ENCODE measurements around the gene VSIG10L.

VSIG10L gene

DNA sequence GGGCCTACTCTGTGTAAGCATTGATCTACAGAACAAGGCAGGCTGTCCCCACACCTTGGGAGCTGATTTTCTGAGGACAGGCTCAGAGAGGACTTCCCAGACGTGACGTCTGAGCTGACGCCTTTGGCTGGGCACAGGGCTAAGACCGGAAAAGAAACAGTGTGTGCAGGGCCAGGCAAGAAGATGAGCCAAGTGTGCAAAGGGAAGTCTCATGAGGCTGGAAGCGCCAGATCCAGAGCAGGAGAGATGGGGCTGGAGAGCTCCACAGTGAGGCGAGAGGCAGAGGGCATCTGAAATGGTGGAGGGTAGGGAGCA lies 17.8 kb downstream of the VSIG10L start:
- Histone ChIP-seq H3K4me3 (ENCODE audit: extremely low read depth, insufficient read depth, low read length, poor library complexity, severe bottlenecking) (no peak overlapping the region), H3K27ac (ENCODE audit: low read depth, low read length, severe bottlenecking) (no peak overlapping the region), H3K9me3 (ENCODE audit: control insufficient read depth, low read length) (no peaks in the 10 kb centered on the region), H3K36me3 (ENCODE audit: control insufficient read depth, insufficient read depth, low read length) (no peaks in the 10 kb centered on the region), H3K4me1 (ENCODE audit: control insufficient read depth, insufficient read depth, low read length, poor library complexity, severe bottlenecking) (no peaks in the 10 kb centered on the region)
- WGBS, 2 experiments (ENCODE audit: insufficient coverage in 2 of 2), result 95 to 96% methylated on average over 6 of the region's 6 CpGs

- no peak overlapping the region for H3K27ac ChIP-seq (ENCODE audit: low read depth, low read length, severe bottlenecking)
- H3K4me1 ChIP-seq (ENCODE audit: control insufficient read depth, insufficient read depth, low read length, poor library complexity, severe bottlenecking), result no peaks in the 10 kb centered on the region
- 92 to 95% methylated on average over 21 to 22 of the region's 29 CpGs for WGBS, 2 experiments (ENCODE audit: insufficient coverage in 2 of 2)
Measured at GRCh38 chr19:51323481-51324166, 18.3 kb downstream of the VSIG10L start.

DNA sequence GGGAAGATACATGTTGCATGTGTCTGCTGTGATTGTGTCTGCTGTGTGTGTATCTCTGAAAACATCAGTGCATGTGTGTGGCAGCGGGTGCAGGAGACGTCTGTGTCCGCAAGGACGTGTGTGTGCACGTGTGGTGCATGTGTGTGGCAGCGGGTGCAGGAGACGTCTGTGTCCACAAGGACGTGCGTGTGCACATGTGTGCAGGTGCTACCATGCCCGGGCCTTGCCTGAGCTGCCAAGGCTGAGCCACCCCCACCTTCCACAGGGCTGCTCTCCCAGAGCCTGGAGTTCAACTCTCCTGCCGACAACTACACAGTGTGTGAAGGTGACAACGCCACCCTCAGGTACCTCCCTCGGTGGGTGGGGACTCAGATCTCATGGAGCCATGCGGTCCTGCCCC lies 20.1 kb downstream of the VSIG10L start:
- 87 to 92% methylated on average over 10 to 13 of the region's 14 CpGs for WGBS, 2 experiments (ENCODE audit: insufficient coverage in 2 of 2)
- Histone ChIP-seq H3K9me3 (ENCODE audit: control insufficient read depth, low read length) (no peaks in the 10 kb centered on the region), H3K4me3 (ENCODE audit: extremely low read depth, insufficient read depth, low read length, poor library complexity, severe bottlenecking) (no peak overlapping the region), H3K36me3 (ENCODE audit: control insufficient read depth, insufficient read depth, low read length) (no peaks in the 10 kb centered on the region), H3K4me1 (ENCODE audit: control insufficient read depth, insufficient read depth, low read length, poor library complexity, severe bottlenecking) (no peaks in the 10 kb centered on the region), H3K27ac (ENCODE audit: low read depth, low read length, severe bottlenecking) (no peak overlapping the region)

More at GRCh38 chr19:51323481-51324166, 18.3 kb downstream of the VSIG10L start:
- Histone ChIP-seq H3K9me3 (ENCODE audit: control insufficient read depth, low read length) (no peaks in the 10 kb centered on the region), H3K36me3 (ENCODE audit: control insufficient read depth, insufficient read depth, low read length) (no peaks in the 10 kb centered on the region), H3K4me3 (ENCODE audit: extremely low read depth, insufficient read depth, low read length, poor library complexity, severe bottlenecking) (no peak overlapping the region)

DNA sequence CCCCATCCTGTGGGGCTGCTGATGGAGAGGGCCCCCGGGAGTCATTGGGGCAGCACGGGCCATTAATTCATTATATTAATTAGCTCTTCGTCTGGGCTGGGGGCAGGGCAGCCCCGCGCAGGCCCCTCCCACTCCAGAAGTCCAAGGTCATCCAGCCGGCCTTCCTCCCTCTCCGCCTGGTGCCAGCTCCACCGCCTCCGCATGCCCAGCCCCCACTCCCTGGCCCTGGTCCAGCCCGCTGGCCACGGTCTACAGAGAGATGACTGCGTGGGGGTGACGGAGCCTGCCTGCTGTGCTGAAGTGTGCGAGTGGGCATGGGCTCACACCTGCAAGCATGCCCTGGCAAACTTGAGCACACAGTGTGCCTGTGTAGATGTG lies 21.7 kb downstream of the VSIG10L start:
- Histone ChIP-seq H3K4me3 (ENCODE audit: extremely low read depth, insufficient read depth, low read length, poor library complexity, severe bottlenecking) (no peak overlapping the region), H3K27ac (ENCODE audit: low read depth, low read length, severe bottlenecking) (no peak overlapping the region), H3K9me3 (ENCODE audit: control insufficient read depth, low read length) (no peaks in the 10 kb centered on the region), H3K4me1 (ENCODE audit: control insufficient read depth, insufficient read depth, low read length, poor library complexity, severe bottlenecking) (no peaks in the 10 kb centered on the region), H3K36me3 (ENCODE audit: control insufficient read depth, insufficient read depth, low read length) (no peaks in the 10 kb centered on the region)
- WGBS, 2 experiments (ENCODE audit: insufficient coverage in 2 of 2), result 65 to 71% methylated on average over 14 of the region's 14 CpGs

DNA sequence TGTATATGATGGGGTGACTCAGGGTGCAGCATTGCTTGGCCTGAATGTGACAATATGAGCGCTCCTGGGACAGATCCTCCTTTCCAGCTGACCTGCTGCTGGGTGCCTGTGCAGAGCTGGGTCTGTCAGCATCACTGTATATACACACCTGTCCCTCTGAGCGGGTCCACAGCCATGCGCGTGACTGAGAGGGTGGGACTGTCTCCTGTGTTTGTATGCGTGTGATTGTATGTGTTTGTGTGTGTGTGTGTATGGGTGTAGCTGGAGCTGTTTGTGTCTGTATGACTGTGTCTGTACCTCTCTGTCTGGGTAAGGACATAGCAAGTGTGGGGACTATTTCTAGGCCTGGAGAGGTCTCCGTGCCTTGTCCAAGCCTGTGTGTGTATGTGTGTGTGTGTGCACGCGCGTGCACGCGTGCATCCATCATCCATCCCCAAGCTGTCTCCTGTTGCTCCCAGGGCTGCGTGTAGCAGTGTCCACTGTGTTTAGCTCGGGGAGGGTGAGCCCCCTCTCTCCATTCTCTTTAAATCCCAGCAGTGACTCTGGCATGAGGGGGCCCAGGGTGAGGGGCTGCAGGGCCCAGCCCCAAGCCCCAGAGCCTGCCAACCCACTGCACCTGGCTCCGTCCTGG lies 22.2 kb downstream of the VSIG10L start:
- no peak overlapping the region for H3K4me3 ChIP-seq (ENCODE audit: extremely low read depth, insufficient read depth, low read length, poor library complexity, severe bottlenecking)
- 89 to 95% methylated on average over 6 to 7 of the region's 14 CpGs for WGBS, 2 experiments (ENCODE audit: insufficient coverage in 2 of 2)
- no peak overlapping the region for H3K27ac ChIP-seq (ENCODE audit: low read depth, low read length, severe bottlenecking)
- H3K4me1 ChIP-seq (ENCODE audit: control insufficient read depth, insufficient read depth, low read length, poor library complexity, severe bottlenecking), result no peaks in the 10 kb centered on the region
- no peaks in the 10 kb centered on the region for H3K9me3 ChIP-seq (ENCODE audit: control insufficient read depth, low read length)
- H3K36me3 ChIP-seq (ENCODE audit: control insufficient read depth, insufficient read depth, low read length), result no peaks in the 10 kb centered on the region

GRCh38 chr19:51318687-51319648 lies 23.0 kb downstream of the VSIG10L start:
- 83 to 87% methylated on average over 16 to 19 of the region's 23 CpGs for WGBS, 2 experiments (ENCODE audit: insufficient coverage in 2 of 2)
- no peak overlapping the region for H3K27ac ChIP-seq (ENCODE audit: low read depth, low read length, severe bottlenecking)
- no peaks in the 10 kb centered on the region for H3K4me1 ChIP-seq (ENCODE audit: control insufficient read depth, insufficient read depth, low read length, poor library complexity, severe bottlenecking)
- H3K9me3 ChIP-seq (ENCODE audit: control insufficient read depth, low read length), result no peaks in the 10 kb centered on the region
- no peaks in the 10 kb centered on the region for H3K36me3 ChIP-seq (ENCODE audit: control insufficient read depth, insufficient read depth, low read length)
- no peak overlapping the region for H3K4me3 ChIP-seq (ENCODE audit: extremely low read depth, insufficient read depth, low read length, poor library complexity, severe bottlenecking)

DNA sequence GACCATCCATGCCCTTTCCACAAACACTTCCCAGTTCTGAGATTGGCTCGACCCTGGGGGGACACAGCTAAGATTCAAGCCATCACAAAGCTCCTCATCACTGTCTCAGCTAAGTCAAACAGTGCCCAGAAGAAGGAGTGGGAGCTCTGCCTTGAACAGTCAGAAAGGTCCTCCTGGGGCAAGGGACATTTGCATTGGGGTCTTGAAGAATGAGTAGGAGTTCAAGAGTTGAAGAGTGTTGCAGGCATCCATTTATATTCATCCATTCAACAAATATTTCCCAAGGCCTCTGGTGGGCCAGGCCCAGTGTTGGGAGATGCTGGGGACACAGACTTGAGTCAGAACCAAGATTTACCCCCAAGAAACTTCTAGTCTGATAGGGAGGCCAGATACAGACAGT lies 24.0 kb downstream of the VSIG10L start:
- no peaks in the 10 kb centered on the region for H3K9me3 ChIP-seq (ENCODE audit: control insufficient read depth, low read length)
- H3K36me3 ChIP-seq (ENCODE audit: control insufficient read depth, insufficient read depth, low read length), result no peaks in the 10 kb centered on the region
- no CpG with 5 or more reads among the region's 1 CpG for WGBS, 2 experiments (ENCODE audit: insufficient coverage in 2 of 2)
- no peaks in the 10 kb centered on the region for H3K4me1 ChIP-seq (ENCODE audit: control insufficient read depth, insufficient read depth, low read length, poor library complexity, severe bottlenecking)
- H3K4me3 ChIP-seq (ENCODE audit: extremely low read depth, insufficient read depth, low read length, poor library complexity, severe bottlenecking), result no peak overlapping the region
- no peak overlapping the region for H3K27ac ChIP-seq (ENCODE audit: low read depth, low read length, severe bottlenecking)

- Histone ChIP-seq H3K9me3 (ENCODE audit: control insufficient read depth, low read length) (no peaks in the 10 kb centered on the region), H3K4me3 (ENCODE audit: extremely low read depth, insufficient read depth, low read length, poor library complexity, severe bottlenecking) (no peak overlapping the region), H3K36me3 (ENCODE audit: control insufficient read depth, insufficient read depth, low read length) (no peaks in the 10 kb centered on the region), H3K4me1 (ENCODE audit: control insufficient read depth, insufficient read depth, low read length, poor library complexity, severe bottlenecking) (no peaks in the 10 kb centered on the region), H3K27ac (ENCODE audit: low read depth, low read length, severe bottlenecking) (no peak overlapping the region)
- WGBS, 2 experiments (ENCODE audit: insufficient coverage in 2 of 2), result 89 to 97% methylated on average over 3 of the region's 3 CpGs
Measured at GRCh38 chr19:51317376-51317775, 24.6 kb downstream of the VSIG10L start.

DNA sequence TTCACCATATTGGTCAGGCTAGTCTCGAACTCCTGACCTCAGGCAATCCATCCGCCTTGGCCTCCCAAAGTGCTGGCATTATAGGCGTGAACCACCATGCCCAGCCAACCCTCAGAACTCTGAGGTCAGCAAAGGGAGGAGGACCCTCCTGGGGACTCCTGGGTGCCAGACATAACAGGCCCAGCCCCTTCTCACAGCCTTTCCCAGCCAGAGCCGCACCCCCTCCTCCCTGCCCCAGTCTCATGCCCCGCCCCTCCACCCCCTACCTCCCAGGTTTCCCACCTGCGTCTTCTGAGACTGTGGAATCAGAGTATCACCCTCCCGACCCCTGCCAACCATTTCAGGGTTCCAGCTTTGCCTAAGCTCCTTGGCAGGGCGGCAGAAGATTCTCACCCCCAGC lies 25.3 kb downstream of the VSIG10L start:
- H3K9me3 ChIP-seq (ENCODE audit: control insufficient read depth, low read length), result no peaks in the 10 kb centered on the region
- H3K4me3 ChIP-seq (ENCODE audit: extremely low read depth, insufficient read depth, low read length, poor library complexity, severe bottlenecking), result no peak overlapping the region
- WGBS, 2 experiments (ENCODE audit: insufficient coverage in 2 of 2), result 74 to 85% methylated on average over 4 to 6 of the region's 8 CpGs
- H3K36me3 ChIP-seq (ENCODE audit: control insufficient read depth, insufficient read depth, low read length), result no peaks in the 10 kb centered on the region
- H3K27ac ChIP-seq (ENCODE audit: low read depth, low read length, severe bottlenecking), result no peak overlapping the region
- H3K4me1 ChIP-seq (ENCODE audit: control insufficient read depth, insufficient read depth, low read length, poor library complexity, severe bottlenecking), result no peaks in the 10 kb centered on the region

DNA sequence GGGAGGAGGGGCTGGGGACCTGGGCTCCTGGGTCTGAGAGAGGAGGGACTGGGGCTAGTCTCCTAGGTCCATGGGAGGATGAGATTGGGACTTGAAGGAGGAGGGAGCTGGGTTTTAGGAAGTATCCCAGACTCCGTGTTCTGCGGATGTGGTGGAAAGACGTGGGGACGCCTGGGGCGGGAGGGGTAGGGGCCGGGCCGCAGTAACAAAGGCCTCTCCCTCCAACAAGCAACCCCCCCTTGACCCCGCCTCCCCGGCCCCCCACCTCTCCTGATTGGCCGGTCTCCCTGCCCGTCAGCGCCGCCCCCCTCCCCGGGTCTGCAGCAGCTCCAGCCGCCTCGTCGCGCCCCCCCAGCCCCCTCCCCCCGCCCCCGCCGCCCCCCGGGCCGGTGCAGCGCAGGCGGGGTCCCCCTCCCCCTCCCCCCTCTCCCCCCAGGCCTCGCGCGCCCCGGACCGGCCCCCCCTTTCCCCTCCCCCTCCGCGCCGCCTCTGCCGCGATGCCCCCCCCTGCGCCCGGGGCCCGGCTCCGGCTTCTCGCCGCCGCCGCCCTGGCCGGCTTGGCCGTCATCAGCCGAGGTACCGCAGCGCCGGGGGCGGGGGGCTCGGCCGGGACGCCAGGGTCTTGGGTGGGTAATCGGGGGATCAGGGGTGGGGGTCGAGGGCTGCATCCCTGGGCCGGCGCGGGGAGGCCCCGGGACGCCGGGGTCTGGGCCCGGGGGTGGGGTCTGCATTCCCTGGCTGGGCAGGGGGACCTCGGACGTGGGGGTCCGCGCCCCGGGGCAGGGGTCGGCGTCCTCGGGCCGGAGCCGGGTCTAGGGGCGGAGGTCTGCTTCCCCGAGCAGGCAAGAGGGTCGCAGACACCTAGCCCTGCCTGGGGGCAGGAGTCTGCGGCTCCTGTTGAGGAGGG lies 30.3 kb downstream of the VSIG10L start, which contains the start of gene IGLON5:
IGLON5 (plus strand) TSS at position 294 of the 907 bp plus-strand sequence; CDS start at position 498, 204 bp downstream.
- H3K4me3 ChIP-seq (ENCODE audit: extremely low read depth, insufficient read depth, low read length, poor library complexity, severe bottlenecking), result peak within 1 kb of the TSS; percentile 48

More for the DNA sequence above, 30.3 kb downstream of the VSIG10L start, which contains the start of gene IGLON5:
- Histone ChIP-seq H3K4me1 (ENCODE audit: control insufficient read depth, insufficient read depth, low read length, poor library complexity, severe bottlenecking) (no peaks in the 10 kb centered on the region), H3K36me3 (ENCODE audit: control insufficient read depth, insufficient read depth, low read length) (no peaks in the 10 kb centered on the region), H3K9me3 (ENCODE audit: control insufficient read depth, low read length) (no peaks in the 10 kb centered on the region), H3K27ac (ENCODE audit: low read depth, low read length, severe bottlenecking) (no peak within 1 kb of the TSS)
- WGBS, 2 experiments (ENCODE audit: insufficient coverage in 2 of 2), result 2% methylated on average over 10 to 24 of the region's 76 CpGs

Measured in mesodermal cell (in vitro differentiated cells).